Measurements from ENCODE around the gene ZNF366. TPM values are rescaled to one million over a fixed set of nuclear protein-coding genes. Genes with fewer than 3 reads are reported as not detected.

Gene ZNF366
- polyA plus RNA-seq, 6 donors from 2014 or later, result not detected

- H3K27me3 Mint-ChIP-seq, result no peaks in the 10 kb centered on the region
- peak in 1 of 2 donors; percentile 32 for ATAC-seq (ENCODE audit: low read depth in 2 of 2)
- no peaks in the 10 kb centered on the region for H3K36me3 Mint-ChIP-seq
- DNase-seq, result no peak
- H3K4me1 Mint-ChIP-seq, result peaks cover 9 to 14% (median 13%) of the 10 kb centered on the region in 3 donors
- H3K9me3 Mint-ChIP-seq, result no peaks in the 10 kb centered on the region
- peak overlapping the region in 1 of 8 donors; percentile 41 for H3K4me3 Mint-ChIP-seq
- H3K27ac Mint-ChIP-seq, result peak overlapping the region in 3 of 6 donors; percentile 7 to 34 (median 23)
Measured at GRCh38 chr5:72465601-72466563, 41.3 kb downstream of the ZNF366 start.

DNA sequence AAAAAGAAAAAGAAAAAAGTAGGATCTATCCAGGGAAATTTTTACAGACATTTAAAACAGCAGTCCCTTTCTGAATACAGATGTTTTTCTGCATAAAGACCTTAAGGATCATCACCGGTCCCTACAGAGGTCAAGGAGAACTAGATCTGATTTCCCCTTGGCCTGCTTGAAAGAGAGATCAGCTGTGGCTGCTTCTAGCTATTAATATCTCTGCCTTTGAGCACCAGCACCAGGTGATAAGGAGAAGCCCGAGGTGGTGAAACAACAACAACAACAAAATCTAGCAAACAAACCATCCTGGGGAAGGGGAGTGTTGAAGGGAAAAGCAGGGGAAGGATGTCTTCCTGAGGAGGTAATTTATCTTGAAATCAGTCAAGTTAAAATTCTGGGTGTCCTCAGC is 42.1 kb downstream of the ZNF366 start:
- ATAC-seq (ENCODE audit: low read depth in 2 of 2), result no peak
- H3K27me3 Mint-ChIP-seq, result no peaks in the 10 kb centered on the region
- no peak for DNase-seq
- peak overlapping the region in 1 of 8 donors; percentile 31 for H3K4me3 Mint-ChIP-seq
- H3K9me3 Mint-ChIP-seq, result no peaks in the 10 kb centered on the region
- H3K36me3 Mint-ChIP-seq, result no peaks in the 10 kb centered on the region
- H3K4me1 Mint-ChIP-seq, result peaks cover 9 to 14% (median 13%) of the 10 kb centered on the region in 3 donors
- peak overlapping the region in 2 of 6 donors; percentile 4 to 38 for H3K27ac Mint-ChIP-seq

DNA sequence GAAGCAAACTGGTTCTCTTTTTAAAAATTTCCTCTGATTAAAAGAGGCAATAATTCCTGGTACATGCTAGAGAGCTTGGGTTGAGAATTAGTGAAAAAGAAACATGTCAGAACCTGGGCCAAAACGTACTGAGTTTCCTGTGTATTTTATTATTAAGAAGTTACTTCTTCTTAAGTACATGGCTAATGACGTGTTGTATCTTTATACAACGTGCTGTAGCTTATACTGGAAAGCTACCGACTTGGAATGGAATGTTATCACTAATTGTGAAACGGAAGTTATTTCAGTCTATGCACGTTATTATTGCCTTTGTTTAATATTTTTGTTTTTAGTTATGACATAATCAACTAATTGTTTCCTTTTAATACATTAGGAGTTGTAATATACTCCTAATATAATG is 43.1 kb downstream of the ZNF366 start:
- H3K36me3 Mint-ChIP-seq, result no peaks in the 10 kb centered on the region
- H3K4me3 Mint-ChIP-seq, result no peak overlapping the region
- ATAC-seq (ENCODE audit: low read depth in 2 of 2) (no peak), DNase-seq (no peak)
- H3K27ac Mint-ChIP-seq, result no peak overlapping the region
- no peaks in the 10 kb centered on the region for H3K9me3 Mint-ChIP-seq
- H3K27me3 Mint-ChIP-seq, result no peaks in the 10 kb centered on the region
- peaks cover 9 to 14% (median 13%) of the 10 kb centered on the region in 3 donors for H3K4me1 Mint-ChIP-seq

GRCh38 chr5:72463449-72464052 is 43.7 kb downstream of the ZNF366 start:
- no peak overlapping the region for H3K4me3 Mint-ChIP-seq
- H3K27me3 Mint-ChIP-seq, result no peaks in the 10 kb centered on the region
- DNase-seq (no peak), ATAC-seq (ENCODE audit: low read depth in 2 of 2) (no peak)
- H3K4me1 Mint-ChIP-seq, result peaks cover 9 to 14% (median 13%) of the 10 kb centered on the region in 3 donors
- no peak overlapping the region for H3K27ac Mint-ChIP-seq
- no peaks in the 10 kb centered on the region for H3K36me3 Mint-ChIP-seq
- H3K9me3 Mint-ChIP-seq, result no peaks in the 10 kb centered on the region

DNA sequence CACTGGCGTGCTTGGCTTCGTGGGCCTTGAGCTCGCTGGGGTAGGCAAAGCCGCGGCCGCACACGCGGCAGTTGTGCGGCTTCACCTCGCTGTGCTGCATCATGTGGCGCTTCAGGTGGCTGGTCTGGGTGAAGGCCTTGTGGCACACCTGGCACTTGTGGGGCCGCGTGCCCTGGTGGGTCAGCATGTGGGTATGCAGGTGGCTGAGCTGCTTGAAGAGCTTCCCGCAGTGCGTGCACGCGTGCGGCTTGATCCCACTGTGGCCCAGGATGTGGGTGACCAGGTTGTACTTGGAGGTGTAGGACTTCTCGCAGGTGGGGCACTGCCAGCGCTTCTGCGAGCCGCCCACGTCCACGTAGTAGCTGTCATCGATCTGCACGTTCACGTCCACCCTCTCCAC is 46.8 kb downstream of the ZNF366 start:
- no peak overlapping the region for H3K27ac Mint-ChIP-seq
- H3K4me1 Mint-ChIP-seq, result peaks cover 5 to 9% (median 7%) of the 10 kb centered on the region in 3 donors
- no peak for ATAC-seq (ENCODE audit: low read depth in 2 of 2)
- H3K36me3 Mint-ChIP-seq, result no peaks in the 10 kb centered on the region
- no peak overlapping the region for H3K4me3 Mint-ChIP-seq
- DNase-seq, result no peak
- no peaks in the 10 kb centered on the region for H3K27me3 Mint-ChIP-seq
- H3K9me3 Mint-ChIP-seq, result no peaks in the 10 kb centered on the region

- Mint-ChIP-seq H3K27me3 (no peaks in the 10 kb centered on the region), H3K9me3 (no peaks in the 10 kb centered on the region), H3K4me3 (no peak overlapping the region), H3K4me1 (peaks cover 1 to 7% (median 4%) of the 10 kb centered on the region in 3 donors), H3K36me3 (no peaks in the 10 kb centered on the region), H3K27ac (no peak overlapping the region)
- ATAC-seq (ENCODE audit: low read depth in 2 of 2), result no peak
- DNase-seq, result no peak
Measured at GRCh38 chr5:72459913-72460312, 47.3 kb downstream of the ZNF366 start.

- no peak for DNase-seq
- peaks cover 6 to 11% (median 10%) of the 10 kb centered on the region in 3 donors for H3K4me1 Mint-ChIP-seq
- no peaks in the 10 kb centered on the region for H3K9me3 Mint-ChIP-seq
- no peak for ATAC-seq (ENCODE audit: low read depth in 2 of 2)
- no peaks in the 10 kb centered on the region for H3K27me3 Mint-ChIP-seq
- H3K4me3 Mint-ChIP-seq, result peak overlapping the region in 1 of 8 donors; percentile 26
- H3K36me3 Mint-ChIP-seq, result no peaks in the 10 kb centered on the region
- no peak overlapping the region for H3K27ac Mint-ChIP-seq
Measured at GRCh38 chr5:72459089-72459661, 48.0 kb downstream of the ZNF366 start.

- Mint-ChIP-seq H3K27ac (peak overlapping the region in 1 of 6 donors; percentile 64), H3K36me3 (no peaks in the 10 kb centered on the region), H3K4me1 (peaks cover 11 to 17% (median 12%) of the 10 kb centered on the region in 3 donors), H3K4me3 (no peak overlapping the region), H3K27me3 (no peaks in the 10 kb centered on the region), H3K9me3 (peaks cover 0 to 2% (median 0%) of the 10 kb centered on the region in 7 donors)
- ATAC-seq (ENCODE audit: low read depth in 2 of 2) (no peak), DNase-seq (no peak)
Measured at GRCh38 chr5:72458407-72458806, 48.8 kb downstream of the ZNF366 start.

- H3K27ac Mint-ChIP-seq, result no peak overlapping the region
- no peaks in the 10 kb centered on the region for H3K27me3 Mint-ChIP-seq
- H3K4me1 Mint-ChIP-seq, result peaks cover 14 to 26% (median 20%) of the 10 kb centered on the region in 3 donors
- ATAC-seq (ENCODE audit: low read depth in 2 of 2) (no peak), DNase-seq (no peak)
- peaks cover 0 to 2% (median 0%) of the 10 kb centered on the region in 7 donors for H3K9me3 Mint-ChIP-seq
- peak overlapping the region in 1 of 8 donors; percentile 9 for H3K4me3 Mint-ChIP-seq
- H3K36me3 Mint-ChIP-seq, result no peaks in the 10 kb centered on the region
Measured at GRCh38 chr5:72457491-72457890, 49.7 kb downstream of the ZNF366 start.

- peaks cover 0 to 2% (median 0%) of the 10 kb centered on the region in 7 donors for H3K9me3 Mint-ChIP-seq
- peaks cover 23 to 36% (median 28%) of the 10 kb centered on the region in 3 donors for H3K4me1 Mint-ChIP-seq
- no peaks in the 10 kb centered on the region for H3K27me3 Mint-ChIP-seq
- no peaks in the 10 kb centered on the region for H3K36me3 Mint-ChIP-seq
- H3K4me3 Mint-ChIP-seq, result no peak overlapping the region
- DNase-seq (no peak), ATAC-seq (ENCODE audit: low read depth in 2 of 2) (no peak)
- peak overlapping the region in 1 of 6 donors; percentile 10 for H3K27ac Mint-ChIP-seq
Measured at GRCh38 chr5:72456391-72457074, 50.7 kb downstream of the ZNF366 start.

DNA sequence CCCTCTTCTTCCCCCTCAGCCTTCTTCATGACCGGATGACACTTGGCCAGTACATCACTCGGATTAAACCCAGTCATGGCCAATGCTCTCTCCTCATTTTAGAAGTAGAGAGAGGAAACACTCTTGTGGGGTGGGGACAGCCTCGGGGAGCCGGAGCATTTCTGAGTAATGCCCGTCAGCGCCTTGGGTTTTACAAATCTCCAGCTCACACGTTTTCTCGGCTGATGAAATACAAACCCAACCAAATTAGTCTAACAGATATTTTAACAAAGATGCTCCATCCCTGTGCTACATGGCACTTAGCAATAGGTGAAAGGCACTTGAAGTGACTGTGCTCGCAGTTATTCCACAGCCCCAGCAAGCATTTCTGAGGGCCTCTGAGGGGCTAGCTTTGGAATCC is 51.7 kb downstream of the ZNF366 start:
- H3K9me3 Mint-ChIP-seq, result peaks cover 0 to 2% (median 0%) of the 10 kb centered on the region in 7 donors
- H3K27ac Mint-ChIP-seq, result peak overlapping the region in 1 of 6 donors; percentile 53
- no peaks in the 10 kb centered on the region for H3K27me3 Mint-ChIP-seq
- H3K4me1 Mint-ChIP-seq, result peaks cover 34 to 42% (median 35%) of the 10 kb centered on the region in 3 donors
- no peak overlapping the region for H3K4me3 Mint-ChIP-seq
- DNase-seq (no peak), ATAC-seq (ENCODE audit: low read depth in 2 of 2) (no peak)
- no peaks in the 10 kb centered on the region for H3K36me3 Mint-ChIP-seq

DNA sequence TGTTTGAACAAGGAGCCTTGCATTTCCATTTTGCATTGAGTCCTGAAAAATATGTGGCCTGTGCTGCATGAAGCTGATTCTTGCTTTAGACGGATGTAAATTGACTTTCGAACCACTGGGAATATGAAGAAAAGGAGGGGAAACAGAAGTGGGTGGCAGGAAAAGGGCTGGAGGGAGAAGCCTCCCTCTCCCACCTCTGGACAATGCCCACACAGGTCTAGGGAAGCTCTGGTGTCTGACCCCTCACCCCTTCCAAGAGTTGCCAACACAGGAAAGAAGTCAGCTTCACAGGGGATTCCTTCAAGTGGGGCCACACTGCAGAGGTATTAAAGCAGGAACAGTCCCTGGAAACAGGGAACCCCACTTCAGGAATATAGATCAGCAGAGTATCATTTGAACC is 52.2 kb downstream of the ZNF366 start:
- H3K27ac Mint-ChIP-seq, result peak overlapping the region in 2 of 6 donors; percentile 16 to 26
- DNase-seq (no peak), ATAC-seq (ENCODE audit: low read depth in 2 of 2) (no peak)
- no peak overlapping the region for H3K4me3 Mint-ChIP-seq
- H3K27me3 Mint-ChIP-seq, result no peaks in the 10 kb centered on the region
- no peaks in the 10 kb centered on the region for H3K36me3 Mint-ChIP-seq
- H3K9me3 Mint-ChIP-seq, result peaks cover 0 to 2% (median 0%) of the 10 kb centered on the region in 7 donors
- peaks cover 35 to 45% (median 39%) of the 10 kb centered on the region in 3 donors for H3K4me1 Mint-ChIP-seq

DNA sequence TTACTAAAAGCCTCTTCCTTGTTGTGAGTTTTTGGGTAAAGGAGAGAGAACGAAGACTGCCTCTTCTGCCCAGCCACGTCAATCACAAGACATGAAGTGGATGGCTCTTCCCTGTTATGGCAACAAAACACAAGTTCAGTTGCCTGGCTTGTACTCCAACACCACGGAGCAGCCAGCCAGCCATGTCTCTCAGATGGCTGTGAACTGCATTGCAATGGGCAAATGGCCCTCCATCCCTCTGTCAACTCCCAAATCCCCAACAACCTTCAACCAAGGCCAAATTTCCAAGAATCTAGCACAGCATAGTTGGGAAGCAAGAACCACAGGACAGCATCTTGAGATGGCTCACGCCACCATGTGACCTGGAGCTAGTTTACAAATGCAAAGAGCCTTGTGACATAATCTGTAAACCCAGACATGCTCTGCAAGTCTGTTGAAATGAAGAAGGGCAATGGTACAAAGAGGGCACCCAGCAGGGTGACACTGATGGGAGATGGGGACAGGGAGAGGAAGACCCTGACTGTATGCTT is 53.9 kb downstream of the ZNF366 start:
- H3K9me3 Mint-ChIP-seq, result peaks cover 0 to 2% (median 0%) of the 10 kb centered on the region in 7 donors
- ATAC-seq (ENCODE audit: low read depth in 2 of 2), result no peak
- H3K27ac Mint-ChIP-seq, result peak overlapping the region in 4 of 6 donors; percentile 15 to 59 (median 48)
- H3K4me3 Mint-ChIP-seq, result peak overlapping the region in 5 of 8 donors; percentile 37 to 73 (median 59)
- H3K27me3 Mint-ChIP-seq, result no peaks in the 10 kb centered on the region
- no peaks in the 10 kb centered on the region for H3K36me3 Mint-ChIP-seq
- peaks cover 35 to 45% (median 44%) of the 10 kb centered on the region in 3 donors for H3K4me1 Mint-ChIP-seq
- no peak for DNase-seq

Measured in naive B cell (primary cell).